ENCODE results near the gene HIVEP3. TPM values are rescaled to one million over a fixed set of nuclear protein-coding genes. Genes with fewer than 3 reads are reported as not detected.

Gene HIVEP3
- total RNA-seq, 4 donors from 2014 or later: 4.6 to 8.3 (median 6.5) TPM

DNA sequence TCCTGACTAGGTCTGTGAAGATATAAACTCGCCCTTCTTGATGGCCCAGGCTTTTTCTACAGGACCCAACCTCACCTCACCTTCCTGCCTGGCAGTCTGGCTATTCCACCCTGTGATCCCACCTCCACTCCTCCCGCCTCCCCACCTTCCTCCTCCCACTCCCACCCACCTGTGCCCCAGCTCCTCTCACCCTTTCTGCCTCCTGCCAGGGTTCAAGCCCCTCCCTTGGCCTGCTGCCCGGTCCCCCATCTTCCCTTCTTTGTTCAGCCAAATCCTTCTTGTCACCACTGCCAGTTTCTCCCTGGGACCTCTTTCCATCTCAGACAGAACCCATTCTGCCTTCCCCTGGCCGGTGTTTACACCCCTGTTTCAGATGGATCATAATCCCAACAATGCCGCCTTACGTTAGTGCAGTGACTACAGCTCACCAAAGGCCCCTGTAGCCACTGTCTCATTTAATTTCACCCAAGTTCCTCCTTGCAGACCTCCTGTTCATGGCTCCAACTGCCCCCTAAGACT, 306.7 kb downstream of the HIVEP3 start:
- no peaks in the 10 kb centered on the region for H3K36me3 ChIP-seq
- TF ChIP-seq, protein P1, sequence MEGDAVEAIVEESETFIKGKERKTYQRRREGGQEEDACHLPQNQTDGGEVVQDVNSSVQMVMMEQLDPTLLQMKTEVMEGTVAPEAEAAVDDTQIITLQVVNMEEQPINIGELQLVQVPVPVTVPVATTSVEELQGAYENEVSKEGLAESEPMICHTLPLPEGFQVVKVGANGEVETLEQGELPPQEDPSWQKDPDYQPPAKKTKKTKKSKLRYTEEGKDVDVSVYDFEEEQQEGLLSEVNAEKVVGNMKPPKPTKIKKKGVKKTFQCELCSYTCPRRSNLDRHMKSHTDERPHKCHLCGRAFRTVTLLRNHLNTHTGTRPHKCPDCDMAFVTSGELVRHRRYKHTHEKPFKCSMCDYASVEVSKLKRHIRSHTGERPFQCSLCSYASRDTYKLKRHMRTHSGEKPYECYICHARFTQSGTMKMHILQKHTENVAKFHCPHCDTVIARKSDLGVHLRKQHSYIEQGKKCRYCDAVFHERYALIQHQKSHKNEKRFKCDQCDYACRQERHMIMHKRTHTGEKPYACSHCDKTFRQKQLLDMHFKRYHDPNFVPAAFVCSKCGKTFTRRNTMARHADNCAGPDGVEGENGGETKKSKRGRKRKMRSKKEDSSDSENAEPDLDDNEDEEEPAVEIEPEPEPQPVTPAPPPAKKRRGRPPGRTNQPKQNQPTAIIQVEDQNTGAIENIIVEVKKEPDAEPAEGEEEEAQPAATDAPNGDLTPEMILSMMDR (IDR thresholded peaks at IDR 0.05): no peak
- DNase-seq: no peak
- no peaks in the 10 kb centered on the region for H3K4me1 ChIP-seq
- no peak overlapping the region for H3K4me3 ChIP-seq
- no peaks in the 10 kb centered on the region for H3K9me3 ChIP-seq
- no peak overlapping the region for H3K27ac ChIP-seq
- no peaks in the 10 kb centered on the region for H3K27me3 ChIP-seq

GRCh38 chr1:41611068-41611931, 307.4 kb downstream of the HIVEP3 start:
- TF ChIP-seq, protein P1 (IDR thresholded peaks at IDR 0.05): no peak
- TF ChIP-seq POLR2A (IDR thresholded peaks at IDR 0.05): no peak
- Histone ChIP-seq H3K4me3 (no peak overlapping the region), H3K4me1 (no peaks in the 10 kb centered on the region), H3K36me3 (no peaks in the 10 kb centered on the region), H3K27ac (no peak overlapping the region), H3K9me3 (no peaks in the 10 kb centered on the region), H3K27me3 (no peaks in the 10 kb centered on the region)
- no peak for DNase-seq

GRCh38 chr1:41610361-41610760, 308.4 kb downstream of the HIVEP3 start:
- DNase-seq: no peak
- Histone ChIP-seq H3K27me3 (no peaks in the 10 kb centered on the region), H3K4me3 (no peak overlapping the region), H3K36me3 (no peaks in the 10 kb centered on the region), H3K9me3 (no peaks in the 10 kb centered on the region), H3K4me1 (no peaks in the 10 kb centered on the region), H3K27ac (no peak overlapping the region)
- TF ChIP-seq POLR2A (IDR thresholded peaks at IDR 0.05): no peak
- TF ChIP-seq, protein P1 (IDR thresholded peaks at IDR 0.05): no peak

DNA sequence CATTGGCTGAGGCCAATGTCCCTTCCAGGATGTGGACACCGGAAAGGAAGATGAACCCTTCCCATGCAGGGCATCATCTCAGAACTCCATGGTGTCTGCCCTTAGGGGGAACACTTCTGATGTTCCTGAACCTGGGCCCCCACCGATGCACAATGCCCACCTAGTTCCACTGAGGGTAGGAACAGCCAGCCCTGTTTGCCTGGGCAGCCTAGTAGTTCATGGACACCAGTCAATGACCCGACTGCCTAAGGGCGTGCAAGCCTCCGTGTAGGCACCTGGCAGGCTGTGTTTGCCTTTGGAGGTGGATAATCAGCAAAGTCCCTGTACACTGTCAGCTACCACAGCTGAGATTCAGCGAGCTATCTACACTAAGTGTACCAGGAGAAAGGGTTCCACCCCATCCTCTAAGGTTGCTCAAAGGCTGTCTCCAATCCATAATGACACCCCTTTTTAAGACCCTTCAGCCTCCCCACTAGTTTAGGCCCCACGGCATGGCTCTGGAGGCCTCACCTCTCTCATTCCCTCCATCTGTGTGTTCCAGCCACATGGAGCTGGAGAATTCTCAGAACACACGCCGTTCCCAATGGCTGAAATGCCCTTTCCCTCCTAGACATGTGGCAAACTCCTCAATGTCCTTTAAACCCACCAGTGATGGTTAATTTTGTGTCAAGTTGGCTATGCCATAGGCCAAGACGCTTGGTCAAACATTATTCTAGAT, 309.4 kb downstream of the HIVEP3 start:
- TF ChIP-seq, protein P1 (IDR thresholded peaks at IDR 0.05): no peak
- no peak for TF ChIP-seq POLR2A (IDR thresholded peaks at IDR 0.05)
- no peak overlapping the region for H3K4me3 ChIP-seq
- H3K9me3 ChIP-seq: no peaks in the 10 kb centered on the region
- H3K27me3 ChIP-seq: no peaks in the 10 kb centered on the region
- no peak for DNase-seq
- H3K27ac ChIP-seq: no peak overlapping the region
- H3K4me1 ChIP-seq: no peaks in the 10 kb centered on the region
- no peaks in the 10 kb centered on the region for H3K36me3 ChIP-seq

DNA sequence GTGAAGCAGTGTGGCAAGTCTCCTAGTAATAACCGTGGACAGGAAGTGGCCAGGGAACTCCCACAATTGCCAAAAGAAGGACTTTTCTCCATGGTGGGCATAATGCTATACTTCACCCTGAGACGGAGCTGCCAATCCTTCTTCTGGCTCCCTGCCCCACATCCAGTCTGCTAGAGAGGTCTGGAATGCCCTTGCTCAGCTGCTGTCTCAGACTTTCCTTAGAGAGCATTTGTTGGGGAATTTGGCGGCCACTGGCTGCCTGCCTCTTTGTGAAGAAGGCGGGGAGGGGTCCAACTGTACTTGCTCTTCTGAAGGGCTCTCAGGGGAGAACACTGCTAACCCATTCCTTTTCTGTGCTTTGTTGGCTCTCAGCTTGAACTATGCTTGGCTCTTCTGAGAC, 310.5 kb downstream of the HIVEP3 start:
- no peaks in the 10 kb centered on the region for H3K27me3 ChIP-seq

More for the DNA sequence above, 310.5 kb downstream of the HIVEP3 start:
- H3K36me3 ChIP-seq: no peaks in the 10 kb centered on the region
- H3K4me1 ChIP-seq: no peaks in the 10 kb centered on the region
- H3K27ac ChIP-seq: no peak overlapping the region
- DNase-seq: no peak
- H3K9me3 ChIP-seq: no peaks in the 10 kb centered on the region
- no peak for TF ChIP-seq POLR2A (IDR thresholded peaks at IDR 0.05)
- TF ChIP-seq, protein P1 (IDR thresholded peaks at IDR 0.05): no peak
- H3K4me3 ChIP-seq: no peak overlapping the region
